HG02763 (cell line): ENCODE measurements around the gene C1orf167.

Experiments
- ATAC-seq: cut with Tn5 transposase; IDR thresholded peaks from one replicate; pipeline ENCODE4 v1.9.1; 2021; ENCODE audit warnings: mild to moderate bottlenecking, moderate library complexity; ENCODE audit not compliant: unreplicated experiment

Gene C1orf167

GRCh38 chr1:11759791-11760190 is 2.2 kb upstream of the C1orf167 start:
- no peak for ATAC-seq

- ATAC-seq = no peak
Measured at GRCh38 chr1:11761285-11761684, 708 bp upstream of the C1orf167 start.

GRCh38 chr1:11764115-11764514 is 2.1 kb downstream of the C1orf167 start:
- ATAC-seq = no peak

GRCh38 chr1:11764519-11764918 is 2.5 kb downstream of the C1orf167 start:
- no peak for ATAC-seq

- no peak for ATAC-seq
Measured at GRCh38 chr1:11765661-11766428, 3.9 kb downstream of the C1orf167 start.

- no peak for ATAC-seq
Measured at GRCh38 chr1:11766429-11766776, 4.4 kb downstream of the C1orf167 start.

- no peak for ATAC-seq
Measured at GRCh38 chr1:11767922-11768704, 6.1 kb downstream of the C1orf167 start.

- ATAC-seq = no peak
Measured at GRCh38 chr1:11768821-11769220, 6.8 kb downstream of the C1orf167 start.

- ATAC-seq = no peak
Measured at GRCh38 chr1:11769274-11769673, 7.3 kb downstream of the C1orf167 start.

GRCh38 chr1:11770011-11770410 is 8.0 kb downstream of the C1orf167 start:
- ATAC-seq = no peak

- ATAC-seq = no peak
Measured at GRCh38 chr1:11771481-11772043, 9.6 kb downstream of the C1orf167 start.

GRCh38 chr1:11772458-11772857 is 10.5 kb downstream of the C1orf167 start:
- ATAC-seq = no peak

GRCh38 chr1:11774753-11775152 is 12.8 kb downstream of the C1orf167 start:
- ATAC-seq = no peak

GRCh38 chr1:11777658-11778322 is 15.8 kb downstream of the C1orf167 start:
- ATAC-seq = no peak

- ATAC-seq = no peak
Measured at GRCh38 chr1:11778336-11778735, 16.3 kb downstream of the C1orf167 start.

GRCh38 chr1:11778844-11779623 is 17.0 kb downstream of the C1orf167 start:
- no peak for ATAC-seq

GRCh38 chr1:11779715-11780379 is 17.9 kb downstream of the C1orf167 start:
- ATAC-seq = no peak

- no peak for ATAC-seq
Measured at GRCh38 chr1:11780380-11781147, 18.6 kb downstream of the C1orf167 start.

- no peak for ATAC-seq
Measured at GRCh38 chr1:11781297-11781696, 19.3 kb downstream of the C1orf167 start.
